ENCODE results near the gene ASB2.

ASB2 gene

GRCh38 chr14:93973607-93974006 lies 2.8 kb downstream of the ASB2 start:
- H3K9me3 ChIP-seq (ENCODE audit: control insufficient read depth, insufficient read depth, low read depth, low read length): no peaks in the 10 kb centered on the region
- POLR2A ChIA-PET: no interaction called here
- no peaks in the 10 kb centered on the region for H3K36me3 ChIP-seq (ENCODE audit: control insufficient read depth in 2 of 2, insufficient read depth in 1 of 2, low read length in 2 of 2)
- no peak overlapping the region for H3K27ac ChIP-seq (ENCODE audit: extremely low read depth, low read depth, low read length)
- no peak overlapping the region for H3K4me3 ChIP-seq (ENCODE audit: low read depth, low read length)
- H3K4me1 ChIP-seq (ENCODE audit: control insufficient read depth, insufficient read depth, low read length): no peaks in the 10 kb centered on the region
- no peak for TF ChIP-seq KLF10 (tag by site-specific recombination; IDR thresholded peaks at IDR 0.05)
- TF ChIP-seq SP2 (tag by site-specific recombination; IDR thresholded peaks at IDR 0.05): no peak
- no peak for TF ChIP-seq ZNF596 (tag by site-specific recombination; IDR thresholded peaks at IDR 0.05)
- no peak for TF ChIP-seq KLF7 (tag by site-specific recombination; IDR thresholded peaks at IDR 0.05; ENCODE audit: borderline replicate concordance)
- TF ChIP-seq SP7 (tag by site-specific recombination; IDR thresholded peaks at IDR 0.05): no peak
- no peak for TF ChIP-seq WT1 (tag by site-specific recombination; IDR thresholded peaks at IDR 0.05)
- TF ChIP-seq ZNF112 (tag by site-specific recombination; IDR thresholded peaks at IDR 0.05): no peak
- no peak for TF ChIP-seq ZNF510 (tag by site-specific recombination; IDR thresholded peaks at IDR 0.05; ENCODE audit: insufficient replicate concordance)
- no peak for TF ChIP-seq SCRT2 (tag by site-specific recombination; IDR thresholded peaks at IDR 0.05)
- TF ChIP-seq ZBTB21 (tag by site-specific recombination; IDR thresholded peaks at IDR 0.05): no peak
- TF ChIP-seq SCRT1 (tag by site-specific recombination; IDR thresholded peaks at IDR 0.05; ENCODE audit: borderline replicate concordance): no peak
- TF ChIP-seq ZNF549 (tag by site-specific recombination; IDR thresholded peaks at IDR 0.05): no peak
- TF ChIP-seq FEZF1 (tag by site-specific recombination; IDR thresholded peaks at IDR 0.05): no peak
- no peak for TF ChIP-seq GLIS1 (tag by site-specific recombination; IDR thresholded peaks at IDR 0.05)
- TF ChIP-seq PRDM10 (tag by site-specific recombination; IDR thresholded peaks at IDR 0.05): no peak
- no peak for TF ChIP-seq ZFHX2 (tag by site-specific recombination; conservative IDR thresholded peaks at IDR 0.05)
- CTCF ChIA-PET: interaction anchor here (1.8 to 6.5 kb wide), 2 partner anchors 11 to 33 kb away, joined by 7 to 91 read pairs; no protein-coding TSS in a partner anchor

GRCh38 chr14:93972618-93973205 lies 3.7 kb downstream of the ASB2 start:
- no peaks in the 10 kb centered on the region for H3K4me1 ChIP-seq (ENCODE audit: control insufficient read depth, insufficient read depth, low read length)
- no peaks in the 10 kb centered on the region for H3K9me3 ChIP-seq (ENCODE audit: control insufficient read depth, insufficient read depth, low read depth, low read length)
- no peak overlapping the region for H3K27ac ChIP-seq (ENCODE audit: extremely low read depth, low read depth, low read length)
- H3K4me3 ChIP-seq (ENCODE audit: low read depth, low read length): no peak overlapping the region
- no peak for TF ChIP-seq SP3 (tag by site-specific recombination; IDR thresholded peaks at IDR 0.05)
- TF ChIP-seq ZNF350 (tag by site-specific recombination; IDR thresholded peaks at IDR 0.05): no peak
- POLR2A ChIA-PET: no interaction called here
- CTCF ChIA-PET: interaction anchor here (0.7 to 6.5 kb wide), 3 partner anchors 12 to 33 kb away, joined by 3 to 91 read pairs (median 7); no protein-coding TSS in a partner anchor
- H3K36me3 ChIP-seq (ENCODE audit: control insufficient read depth in 2 of 2, insufficient read depth in 1 of 2, low read length in 2 of 2): no peaks in the 10 kb centered on the region

DNA sequence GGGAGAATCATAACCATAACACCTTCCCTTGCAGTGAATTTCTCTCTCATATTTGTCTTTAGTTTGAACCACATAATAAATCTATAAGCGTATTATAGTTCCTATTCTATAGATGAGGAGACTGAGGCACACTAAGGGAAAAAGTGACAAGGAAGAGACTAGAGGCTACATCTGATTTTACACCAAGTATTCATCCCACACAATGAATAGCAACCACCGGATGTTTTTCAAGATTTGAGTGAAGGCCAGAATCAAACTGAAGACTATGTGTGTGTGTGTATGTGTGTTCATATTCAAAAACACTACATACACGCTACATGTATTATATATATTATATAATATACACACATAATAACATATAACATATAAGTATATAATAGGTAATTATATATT lies 4.7 kb downstream of the ASB2 start:
- Histone ChIP-seq H3K27ac (ENCODE audit: extremely low read depth, low read depth, low read length) (no peak overlapping the region), H3K36me3 (ENCODE audit: control insufficient read depth in 2 of 2, insufficient read depth in 1 of 2, low read length in 2 of 2) (no peaks in the 10 kb centered on the region), H3K4me3 (ENCODE audit: low read depth, low read length) (no peak overlapping the region), H3K4me1 (ENCODE audit: control insufficient read depth, insufficient read depth, low read length) (no peaks in the 10 kb centered on the region), H3K9me3 (ENCODE audit: control insufficient read depth, insufficient read depth, low read depth, low read length) (no peaks in the 10 kb centered on the region)
- ChIA-PET POLR2A (no interaction called here), CTCF (interaction anchor here (0.8 to 6.5 kb wide), 7 partner anchors 9 to 209 kb away, joined by 3 to 91 read pairs (median 5); no protein-coding TSS in a partner anchor)
- TF ChIP-seq ZNF843 (tag by site-specific recombination; IDR thresholded peaks at IDR 0.05) (no peak), ZNF302 (tag by site-specific recombination; IDR thresholded peaks at IDR 0.05; ENCODE audit: low read depth) (no peak), ZNF473 (tag by site-specific recombination; IDR thresholded peaks at IDR 0.05) (no peak), ZNF292 (tag by site-specific recombination; IDR thresholded peaks at IDR 0.05; ENCODE audit: borderline replicate concordance, low read depth) (no peak), ZNF624 (tag by site-specific recombination; IDR thresholded peaks at IDR 0.05) (no peak), ZNF132 (tag by site-specific recombination; IDR thresholded peaks at IDR 0.05; ENCODE audit: borderline replicate concordance) (no peak), ZNF529 (tag by site-specific recombination; IDR thresholded peaks at IDR 0.05; ENCODE audit: insufficient replicate concordance) (no peak), ZNF138 (tag by site-specific recombination; IDR thresholded peaks at IDR 0.05; ENCODE audit: borderline replicate concordance) (no peak), ZNF555 (tag by site-specific recombination; conservative IDR thresholded peaks at IDR 0.05) (no peak)
- TF ChIP-seq, protein P1, sequence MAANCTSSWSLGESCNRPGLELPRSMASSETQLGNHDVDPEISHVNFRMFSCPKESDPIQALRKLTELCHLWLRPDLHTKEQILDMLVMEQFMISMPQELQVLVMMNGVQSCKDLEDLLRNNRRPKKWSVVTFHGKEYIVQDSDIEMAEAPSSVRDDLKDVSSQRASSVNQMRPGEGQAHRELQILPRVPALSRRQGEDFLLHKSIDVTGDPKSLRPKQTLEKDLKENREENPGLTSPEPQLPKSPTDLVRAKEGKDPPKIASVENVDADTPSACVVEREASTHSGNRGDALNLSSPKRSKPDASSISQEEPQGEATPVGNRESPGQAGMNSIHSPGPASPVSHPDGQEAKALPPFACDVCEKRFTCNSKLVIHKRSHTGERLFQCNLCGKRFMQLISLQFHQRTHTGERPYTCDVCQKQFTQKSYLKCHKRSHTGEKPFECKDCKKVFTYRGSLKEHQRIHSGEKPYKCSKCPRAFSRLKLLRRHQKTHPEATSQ (tag by site-specific recombination; IDR thresholded peaks at IDR 0.05): no peak

All from HEK293 (cell line).